Measurements from ENCODE around the gene PNRC2.

The PNRC2 gene

GRCh38 chr1:23925279-23925678 is 34.3 kb upstream of the PNRC2 start:
- no peak for TF ChIP-seq OSR1 (CRISPR knock-in tag; IDR thresholded peaks at IDR 0.05)
- TF ChIP-seq CSRNP3 (CRISPR knock-in tag; IDR thresholded peaks at IDR 0.05), result no peak
- no peak for TF ChIP-seq SNAI2 (CRISPR knock-in tag; IDR thresholded peaks at IDR 0.05)
- TF ChIP-seq ZNF565 (CRISPR knock-in tag; conservative IDR thresholded peaks at IDR 0.05; ENCODE audit: low read depth), result no peak
- TF ChIP-seq ARNTL (CRISPR knock-in tag; IDR thresholded peaks at IDR 0.05; ENCODE audit: borderline replicate concordance, low read depth), result no peak
- no peak for TF ChIP-seq GLIS3 (CRISPR knock-in tag; IDR thresholded peaks at IDR 0.05)
- no peak for TF ChIP-seq ZNF8 (CRISPR knock-in tag; IDR thresholded peaks at IDR 0.05)
- TF ChIP-seq RARB (CRISPR knock-in tag; IDR thresholded peaks at IDR 0.05), result no peak
- TF ChIP-seq ZFP3 (CRISPR knock-in tag; IDR thresholded peaks at IDR 0.05), result no peak
- no peak for TF ChIP-seq PATZ1 (CRISPR knock-in tag; IDR thresholded peaks at IDR 0.05; ENCODE audit: borderline replicate concordance)
- TF ChIP-seq ESRRG (CRISPR knock-in tag; IDR thresholded peaks at IDR 0.05), result no peak
- TF ChIP-seq POU6F1 (CRISPR knock-in tag; IDR thresholded peaks at IDR 0.05; ENCODE audit: borderline replicate concordance, low read depth), result no peak
- no peak for TF ChIP-seq ZFP30 (CRISPR knock-in tag; IDR thresholded peaks at IDR 0.05)
- no peak for TF ChIP-seq ISL1 (CRISPR knock-in tag; IDR thresholded peaks at IDR 0.05)
- no peak for TF ChIP-seq ZC3H10 (CRISPR knock-in tag; IDR thresholded peaks at IDR 0.05)
- TF ChIP-seq TCF4 (CRISPR knock-in tag; IDR thresholded peaks at IDR 0.05; ENCODE audit: borderline replicate concordance), result no peak
- no peak for TF ChIP-seq CREB5 (CRISPR knock-in tag; IDR thresholded peaks at IDR 0.05; ENCODE audit: low read depth)
- TF ChIP-seq CSDC2 (CRISPR knock-in tag; IDR thresholded peaks at IDR 0.05), result no peak
- TF ChIP-seq TSHZ2 (CRISPR knock-in tag; IDR thresholded peaks at IDR 0.05), result no peak
- no peak for TF ChIP-seq BACH2 (CRISPR knock-in tag; IDR thresholded peaks at IDR 0.05; ENCODE audit: borderline replicate concordance)

GRCh38 chr1:23927097-23927496 is 32.5 kb upstream of the PNRC2 start:
- TF ChIP-seq ZNF70 (CRISPR knock-in tag; IDR thresholded peaks at IDR 0.05), result no peak
- no peak for TF ChIP-seq ESRRG (CRISPR knock-in tag; IDR thresholded peaks at IDR 0.05)
- no peak for TF ChIP-seq ZNF565 (CRISPR knock-in tag; conservative IDR thresholded peaks at IDR 0.05; ENCODE audit: low read depth)
- no peak for TF ChIP-seq PPARA (CRISPR knock-in tag; IDR thresholded peaks at IDR 0.05; ENCODE audit: borderline replicate concordance)
- TF ChIP-seq CREB5 (CRISPR knock-in tag; IDR thresholded peaks at IDR 0.05; ENCODE audit: low read depth), result no peak
- no peak for TF ChIP-seq CSDC2 (CRISPR knock-in tag; IDR thresholded peaks at IDR 0.05)
- no peak for TF ChIP-seq ZFP30 (CRISPR knock-in tag; IDR thresholded peaks at IDR 0.05)
- TF ChIP-seq GLIS3 (CRISPR knock-in tag; IDR thresholded peaks at IDR 0.05), result no peak
- no peak for TF ChIP-seq RARB (CRISPR knock-in tag; IDR thresholded peaks at IDR 0.05)
- no peak for TF ChIP-seq ZC3H10 (CRISPR knock-in tag; IDR thresholded peaks at IDR 0.05)
- no peak for TF ChIP-seq ARNTL (CRISPR knock-in tag; IDR thresholded peaks at IDR 0.05; ENCODE audit: borderline replicate concordance, low read depth)
- TF ChIP-seq ZFP3 (CRISPR knock-in tag; IDR thresholded peaks at IDR 0.05), result no peak
- no peak for TF ChIP-seq ISL1 (CRISPR knock-in tag; IDR thresholded peaks at IDR 0.05)
- TF ChIP-seq SNAI2 (CRISPR knock-in tag; IDR thresholded peaks at IDR 0.05), result no peak
- no peak for TF ChIP-seq PATZ1 (CRISPR knock-in tag; IDR thresholded peaks at IDR 0.05; ENCODE audit: borderline replicate concordance)
- ATAC-seq, result no peak

More at GRCh38 chr1:23925279-23925678, 34.3 kb upstream of the PNRC2 start:
- ATAC-seq, result no peak

All from SK-N-SH treated with all-trans-retinoic acid at 6 μM for 48 hours (cell line).